ENCODE measurements around the gene OBSCN.
"Not testable (repeated sequence)": the region's sequence is repeated elsewhere in the genome, so short reads cannot be mapped to it uniquely, and the experiment has no call there.

OBSCN gene

GRCh38 chr1:228234921-228235320 lies 27.1 kb downstream of the OBSCN start:
- no peak for DNase-seq

DNA sequence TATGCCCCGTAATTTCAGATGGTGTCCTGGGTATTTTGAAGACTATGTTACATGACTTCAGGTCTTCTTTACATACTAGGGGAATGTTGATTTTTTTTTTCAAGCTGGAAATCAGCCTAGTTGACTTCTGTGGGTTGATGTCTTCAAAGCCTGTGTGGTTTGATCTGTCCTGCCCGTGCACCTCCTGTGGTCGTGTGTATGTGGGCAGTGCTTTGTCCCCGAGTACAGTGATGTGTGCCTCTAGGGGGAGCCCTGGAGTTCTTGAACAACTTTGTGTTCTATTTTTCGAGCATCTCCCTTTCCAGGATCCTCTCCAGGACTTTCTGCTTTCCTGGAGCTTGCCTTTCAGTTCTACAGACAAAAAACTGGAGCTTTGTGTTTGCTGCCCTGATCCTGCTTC lies 28.9 kb downstream of the OBSCN start:
- DNase-seq, result no peak

DNA sequence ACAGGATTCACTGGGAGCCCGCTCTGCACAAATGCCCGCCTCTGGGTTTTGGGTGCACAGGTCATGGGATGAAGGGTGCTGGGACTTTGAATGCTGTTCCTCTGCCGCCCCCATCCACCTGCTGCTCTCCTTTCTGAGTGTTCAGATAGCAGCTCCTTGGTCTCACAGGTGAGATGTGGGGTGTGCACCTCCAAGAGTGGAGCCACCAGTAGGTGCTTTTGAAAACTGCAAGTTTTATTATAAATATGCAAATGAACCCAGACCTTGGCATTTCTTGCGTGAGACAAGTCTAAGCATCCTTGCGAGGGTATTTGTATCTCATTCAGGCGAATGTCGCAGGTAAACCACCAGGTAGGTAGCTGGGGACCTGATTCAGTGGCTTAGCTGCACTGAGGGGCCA lies 30.2 kb downstream of the OBSCN start:
- DNase-seq, result no peak

DNA sequence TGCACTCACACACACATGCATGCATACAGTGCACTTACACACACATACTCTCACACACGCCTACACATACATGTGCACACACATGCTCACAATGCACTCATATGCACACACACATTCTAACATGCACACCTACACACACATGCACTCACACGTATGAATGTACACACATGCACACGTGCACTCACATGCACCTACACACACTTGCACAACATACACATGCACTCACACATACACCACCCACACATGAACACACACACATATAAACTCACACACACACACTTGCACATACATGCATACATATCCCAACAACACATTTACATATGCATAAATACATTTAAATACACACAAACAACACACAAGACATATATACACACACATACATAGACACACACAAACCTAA lies 30.6 kb downstream of the OBSCN start:
- DNase-seq, result no peak

DNA sequence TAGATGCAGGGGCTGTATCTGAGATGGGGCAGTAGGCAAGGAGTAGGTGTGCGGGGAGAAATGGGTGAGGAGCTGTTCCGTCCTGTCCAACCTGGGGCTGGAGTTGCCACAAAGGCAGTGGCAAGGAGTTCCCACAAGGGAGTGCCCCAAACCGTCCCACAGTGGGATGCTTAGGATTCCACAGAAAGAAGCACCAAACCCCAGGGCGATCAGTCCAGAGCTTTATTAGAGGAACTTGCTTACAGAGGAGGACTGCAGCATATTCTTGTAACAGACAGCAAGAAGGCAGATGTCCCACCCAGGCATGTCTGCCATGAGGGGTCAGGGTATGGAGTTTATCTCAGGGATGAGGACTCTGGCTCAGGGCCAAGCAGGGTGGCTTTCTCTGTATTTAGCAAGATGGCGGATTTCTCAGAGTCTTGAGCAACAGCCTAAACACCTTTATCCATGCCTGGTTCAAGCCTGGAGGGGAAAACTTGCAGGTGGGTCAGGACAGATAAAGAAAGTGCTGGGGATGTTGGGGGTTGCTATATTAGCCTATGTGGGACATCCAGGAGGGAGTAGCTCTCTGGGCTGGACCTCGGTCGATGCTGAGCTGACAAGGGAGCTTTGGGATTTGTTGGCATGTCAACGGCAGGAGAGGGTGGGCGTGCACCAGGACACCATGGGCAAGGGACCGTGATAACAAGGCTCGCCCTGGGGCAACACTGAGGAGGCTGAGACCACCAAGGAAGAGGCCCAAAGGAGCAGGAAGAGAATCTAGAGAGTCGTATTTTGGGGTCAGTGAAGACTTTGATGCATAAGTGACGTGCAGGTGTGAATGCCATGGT lies 32.8 kb downstream of the OBSCN start:
- DNase-seq, result no peak

- no peak for DNase-seq
Measured at GRCh38 chr1:228241259-228241658, 33.4 kb downstream of the OBSCN start.

DNA sequence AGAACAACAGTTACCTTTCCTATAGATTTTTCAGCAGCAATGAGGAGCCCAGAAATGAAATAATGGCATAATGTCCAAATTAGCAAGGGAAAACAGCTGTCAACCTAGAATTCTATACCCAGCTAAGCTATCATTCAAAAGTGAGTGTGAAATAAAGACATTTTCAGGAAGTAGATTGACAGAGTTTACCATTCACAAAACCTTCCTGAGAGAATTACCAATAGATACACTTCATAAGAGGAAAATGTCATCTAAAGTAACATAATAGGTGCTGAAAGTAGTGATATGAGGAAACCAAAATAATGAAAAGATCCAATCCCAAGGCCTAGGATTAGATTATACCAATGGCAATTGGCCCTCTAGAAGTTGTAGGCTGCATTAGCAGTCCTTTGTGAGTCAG lies 34.6 kb downstream of the OBSCN start:
- no peak for DNase-seq

- DNase-seq, result no peak
Measured at GRCh38 chr1:228243093-228243492, 35.2 kb downstream of the OBSCN start.

DNA sequence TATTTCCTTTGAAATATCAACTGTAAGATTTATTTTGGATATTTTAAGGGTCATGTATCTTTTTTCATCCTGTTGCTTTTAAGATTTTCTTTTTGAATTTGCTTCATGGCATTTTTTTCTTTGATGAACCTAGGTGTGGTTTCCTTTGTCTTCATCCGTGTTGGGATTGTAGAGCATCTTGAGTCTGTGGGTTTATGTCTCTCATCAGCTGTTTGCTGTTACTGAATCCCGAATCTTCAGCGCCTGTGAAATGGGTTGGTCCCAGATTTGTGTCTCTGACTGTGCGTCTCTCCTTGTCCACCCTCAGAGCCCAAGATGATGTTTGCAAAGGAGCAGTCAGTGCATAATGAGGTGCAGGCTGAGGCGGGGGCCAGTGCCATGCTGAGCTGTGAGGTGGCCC lies 36.1 kb downstream of the OBSCN start:
- DNase-seq, result not testable (repeated sequence)

DNA sequence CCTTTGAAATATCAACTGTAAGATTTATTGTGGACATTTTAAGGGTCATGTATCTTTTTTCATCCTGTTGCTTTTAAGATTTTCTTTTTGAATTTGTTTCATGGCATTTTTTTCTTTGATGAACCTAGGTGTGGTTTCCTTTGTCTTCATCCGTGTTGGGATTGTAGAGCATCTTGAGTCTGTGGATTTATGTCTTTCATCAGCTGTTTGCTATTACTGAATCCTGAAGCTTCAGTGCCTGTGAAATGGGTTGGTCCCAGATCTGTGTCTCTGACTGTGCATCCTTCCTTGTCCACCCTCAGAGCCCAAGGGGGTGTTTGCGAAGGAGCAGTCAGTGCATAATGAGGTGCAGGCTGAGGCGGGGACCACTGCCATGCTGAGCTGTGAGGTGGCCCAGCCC lies 37.3 kb downstream of the OBSCN start:
- no peak for DNase-seq

- no peak for DNase-seq
Measured at GRCh38 chr1:228246216-228246900, 38.5 kb downstream of the OBSCN start.

GRCh38 chr1:228249513-228250305 lies 41.9 kb downstream of the OBSCN start:
- DNase-seq, result no peak

GRCh38 chr1:228252476-228252875 lies 44.6 kb downstream of the OBSCN start:
- not testable (repeated sequence) for DNase-seq

GRCh38 chr1:228256626-228257375 lies 49.0 kb downstream of the OBSCN start:
- DNase-seq, result no peak

GRCh38 chr1:228258486-228258885 lies 50.6 kb downstream of the OBSCN start:
- no peak for DNase-seq

DNA sequence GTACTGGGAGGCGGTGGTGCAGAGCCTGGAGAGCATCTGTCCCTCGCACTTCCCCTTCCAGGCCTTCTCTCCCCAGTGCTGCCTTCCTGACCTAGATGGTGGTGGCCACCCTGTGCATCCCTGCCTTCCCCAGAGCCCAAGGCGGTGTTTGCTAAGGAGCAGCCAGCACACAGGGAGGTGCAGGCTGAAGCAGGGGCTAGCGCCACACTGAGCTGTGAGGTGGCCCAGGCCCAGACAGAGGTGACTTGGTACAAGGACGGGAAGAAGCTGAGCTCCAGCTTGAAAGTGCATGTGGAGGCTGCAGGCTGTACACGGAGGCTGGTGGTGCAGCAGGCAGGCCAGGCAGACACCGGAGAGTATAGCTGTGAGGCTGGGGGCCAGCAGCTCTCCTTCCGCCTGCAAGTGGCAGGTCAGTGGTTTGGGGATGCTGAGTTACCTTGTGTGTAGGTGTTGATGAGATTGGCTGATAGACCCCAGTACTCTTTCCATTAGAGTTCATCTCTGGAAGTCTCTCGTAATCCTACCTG lies 51.6 kb downstream of the OBSCN start:
- DNase-seq, result no peak

DNA sequence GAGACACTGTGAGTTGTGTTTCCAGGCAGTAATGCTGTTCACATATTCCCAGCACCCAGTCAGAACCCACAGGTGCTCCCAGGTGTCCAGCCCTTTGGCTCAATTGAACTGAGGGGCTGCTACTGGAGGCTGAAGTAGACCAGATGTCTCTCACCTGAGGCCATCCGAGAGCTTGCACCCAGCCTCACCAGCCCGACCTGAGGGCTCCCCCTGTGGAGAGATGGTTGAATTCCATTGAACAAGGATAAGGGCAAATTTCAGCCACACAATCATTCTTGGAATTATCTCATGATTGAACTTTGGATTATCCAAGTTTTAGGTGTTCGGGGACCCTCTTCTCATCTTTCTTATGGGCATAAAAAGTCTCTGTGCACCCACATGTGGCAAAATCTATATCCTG lies 52.1 kb downstream of the OBSCN start:
- no peak for DNase-seq

DNA sequence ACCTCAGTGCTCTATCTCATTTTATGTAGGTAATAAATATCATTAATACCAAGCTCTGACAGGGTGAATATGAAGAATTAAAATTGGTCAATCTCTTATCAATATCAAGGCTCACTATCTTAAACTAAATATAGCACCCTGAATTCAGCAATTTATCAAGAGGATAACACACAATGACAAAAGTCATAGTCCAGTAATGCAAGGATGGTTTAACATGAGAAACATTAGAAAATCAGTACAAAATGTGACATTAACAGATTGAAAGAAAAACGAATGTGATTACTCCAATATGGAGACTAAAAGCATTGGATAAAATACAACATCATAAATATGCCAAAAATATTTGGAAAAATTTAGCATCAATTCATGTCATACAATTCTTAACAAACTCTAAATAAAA lies 53.9 kb downstream of the OBSCN start:
- no peak for DNase-seq

DNA sequence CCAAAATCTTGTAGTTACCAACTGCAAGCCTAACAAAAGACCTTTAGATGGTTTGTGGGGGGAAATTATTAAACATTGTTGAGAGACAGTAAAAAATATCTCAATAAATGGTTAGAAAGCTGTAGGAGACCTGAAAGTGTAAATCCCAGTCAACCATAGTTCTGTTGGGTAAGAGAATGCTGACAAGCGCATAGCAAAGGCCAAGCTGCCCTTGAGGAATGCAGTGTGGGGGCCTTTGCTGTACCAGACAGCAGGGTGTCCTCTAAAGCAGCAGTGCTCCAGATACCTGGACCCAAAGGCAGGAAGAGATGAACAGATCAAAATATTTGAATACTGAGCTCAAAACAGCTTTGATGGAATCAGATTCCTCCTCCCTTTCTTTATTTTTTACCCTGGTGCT lies 54.6 kb downstream of the OBSCN start:
- no peak for DNase-seq

GRCh38 chr1:228263636-228264035 lies 55.8 kb downstream of the OBSCN start:
- no peak for DNase-seq

DNA sequence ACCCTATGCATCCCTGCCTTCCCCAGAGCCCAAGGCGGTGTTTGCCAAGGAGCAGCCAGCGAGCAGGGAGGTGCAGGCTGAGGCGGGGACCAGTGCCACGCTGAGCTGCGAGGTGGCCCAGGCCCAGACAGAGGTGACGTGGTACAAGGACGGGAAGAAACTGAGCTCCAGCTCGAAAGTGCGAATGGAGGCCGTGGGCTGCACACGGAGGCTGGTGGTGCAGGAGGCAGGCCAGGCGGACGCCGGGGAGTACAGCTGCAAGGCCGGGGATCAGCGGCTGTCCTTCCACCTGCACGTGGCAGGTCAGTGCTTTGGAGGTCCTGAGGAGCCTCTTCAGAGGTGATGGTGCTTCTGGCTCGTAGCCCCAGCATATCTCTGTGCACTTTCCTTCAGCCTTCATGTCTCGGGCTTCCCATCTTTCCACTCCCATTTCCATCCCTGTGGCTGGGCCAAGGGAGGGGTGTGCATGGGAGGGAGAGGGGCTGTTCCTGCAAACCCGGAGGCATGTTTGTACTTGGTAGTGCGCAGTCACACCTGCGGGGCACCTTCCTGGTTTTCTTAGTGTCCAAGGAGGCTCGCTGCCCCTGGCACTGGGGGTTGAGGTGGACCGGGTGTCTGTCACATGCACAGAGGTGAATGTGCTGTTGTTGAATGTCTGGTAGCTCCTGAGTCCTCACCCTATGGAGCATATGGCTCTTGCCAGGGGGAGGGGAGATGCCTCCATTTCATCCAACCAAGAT lies 56.4 kb downstream of the OBSCN start:
- DNase-seq, result no peak

DNA sequence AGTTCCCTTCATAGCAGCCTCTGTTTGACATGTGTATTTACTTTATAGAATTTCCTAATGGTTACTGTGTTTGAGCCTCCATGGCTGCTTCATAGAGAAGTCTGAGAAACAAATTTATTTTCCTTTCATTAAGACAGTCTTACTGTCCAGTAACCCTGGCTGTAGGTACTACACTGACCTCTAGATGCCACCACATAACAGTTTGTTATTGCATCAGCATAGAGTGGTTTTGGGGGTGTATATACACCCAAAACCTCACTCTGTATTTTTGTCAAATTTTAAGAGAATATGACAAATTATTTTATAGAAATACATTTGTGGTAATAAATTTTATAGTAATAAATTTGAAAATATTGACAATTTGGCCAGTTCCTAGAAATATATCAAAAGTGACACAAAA lies 57.3 kb downstream of the OBSCN start:
- no peak for DNase-seq
